DMS 273 (cell line): ENCODE results near the gene TRIM29.

Experiments used
- DNase-seq: peaks from one replicate; lab custom pipeline; 2025; ENCODE audit not compliant: unreplicated experiment; lab: John Stamatoyannopoulos, UW

The TRIM29 gene

DNA sequence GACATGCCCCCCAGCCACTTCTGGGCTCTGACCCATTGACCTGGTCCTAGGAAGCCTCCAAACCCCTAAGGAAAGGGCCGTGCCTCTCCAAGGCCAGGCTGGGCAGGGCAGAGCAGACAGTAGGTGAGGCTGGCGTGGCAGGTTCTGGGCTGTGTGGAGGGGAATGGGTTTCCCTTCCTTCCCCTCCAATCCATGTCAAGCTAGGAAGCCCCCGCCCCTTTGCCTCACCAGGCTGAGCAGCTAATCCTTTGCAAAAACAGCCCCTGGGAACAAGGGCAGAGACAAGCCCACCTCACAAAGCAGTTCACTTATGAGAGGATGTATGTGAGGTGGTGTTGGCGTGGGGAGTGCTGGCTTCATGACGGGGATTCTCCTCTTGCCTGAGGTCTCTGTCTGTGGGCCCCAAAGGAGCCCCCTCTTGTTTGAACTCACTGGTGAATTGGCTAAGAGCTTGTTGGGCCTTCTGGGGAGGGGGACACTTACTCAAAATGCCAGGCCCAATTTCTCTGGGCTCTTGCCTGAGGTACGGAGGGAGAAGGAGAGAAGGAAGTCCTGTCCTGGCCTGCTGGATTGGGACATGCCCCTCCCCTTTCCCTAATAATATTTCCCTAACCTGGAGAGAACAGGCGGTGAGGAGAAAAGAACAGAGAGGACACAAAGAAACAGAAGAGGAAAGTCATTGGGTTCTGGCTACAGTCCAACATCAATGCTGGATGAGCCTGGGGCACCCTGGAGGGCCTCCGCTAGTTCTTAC lies 1.6 kb upstream of the TRIM29 start:
- no peak for DNase-seq

- no peak for DNase-seq
These were observed 714 bp downstream of the TRIM29 start for GRCh38 chr11:120137187-120137610.

DNA sequence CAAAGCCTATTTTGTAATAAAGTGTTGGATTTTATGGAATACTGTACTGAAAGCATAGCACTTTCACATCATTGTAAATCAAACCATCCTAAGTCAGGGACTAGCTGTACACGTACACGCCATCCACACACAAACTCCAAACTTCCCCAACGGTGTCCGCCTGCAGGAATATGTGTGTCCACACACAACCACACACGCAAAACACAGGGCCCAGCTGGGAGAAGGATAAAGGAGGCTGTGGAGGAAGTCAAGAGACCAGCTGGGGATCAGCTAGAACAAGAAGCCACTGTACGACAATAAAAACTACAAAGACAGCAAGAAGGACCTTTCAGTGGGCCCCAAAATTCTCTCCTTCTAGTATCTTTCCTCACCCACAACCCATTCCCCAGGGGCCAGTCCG lies 1.6 kb downstream of the TRIM29 start:
- no peak for DNase-seq

GRCh38 chr11:120135838-120136237 lies 2.1 kb downstream of the TRIM29 start:
- DNase-seq = no peak

- no peak for DNase-seq
These were observed 3.0 kb downstream of the TRIM29 start for GRCh38 chr11:120134931-120135228.

- no peak for DNase-seq
These were observed 3.6 kb downstream of the TRIM29 start for GRCh38 chr11:120134106-120134930.

GRCh38 chr11:120133216-120134105 lies 4.5 kb downstream of the TRIM29 start:
- DNase-seq = no peak

DNA sequence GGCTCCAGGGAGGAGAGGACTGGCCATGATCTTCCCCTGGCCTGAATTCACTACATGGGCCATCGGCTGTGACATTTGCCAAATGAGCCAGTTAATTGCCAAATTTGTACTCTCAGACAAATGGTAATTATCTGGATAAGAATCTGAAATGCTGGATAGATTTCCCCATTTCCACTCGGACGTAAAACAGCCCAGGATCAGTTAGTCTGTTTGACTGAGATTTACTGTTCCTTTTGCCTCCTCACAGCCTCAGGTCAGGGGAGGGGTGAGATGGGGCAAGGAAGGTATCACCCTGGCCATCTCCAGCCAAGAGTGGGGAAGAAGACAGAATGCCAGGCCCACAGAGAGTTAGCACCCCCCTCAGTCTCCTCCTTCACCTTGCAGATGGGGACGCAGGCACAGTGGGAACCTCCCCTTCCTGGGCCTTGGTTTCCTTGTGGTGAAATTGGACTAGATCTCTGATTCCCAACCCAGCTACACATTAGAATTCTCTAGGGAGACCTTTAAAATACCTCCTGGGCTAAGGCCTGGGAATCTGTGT lies 5.2 kb downstream of the TRIM29 start:
- DNase-seq = no peak

DNA sequence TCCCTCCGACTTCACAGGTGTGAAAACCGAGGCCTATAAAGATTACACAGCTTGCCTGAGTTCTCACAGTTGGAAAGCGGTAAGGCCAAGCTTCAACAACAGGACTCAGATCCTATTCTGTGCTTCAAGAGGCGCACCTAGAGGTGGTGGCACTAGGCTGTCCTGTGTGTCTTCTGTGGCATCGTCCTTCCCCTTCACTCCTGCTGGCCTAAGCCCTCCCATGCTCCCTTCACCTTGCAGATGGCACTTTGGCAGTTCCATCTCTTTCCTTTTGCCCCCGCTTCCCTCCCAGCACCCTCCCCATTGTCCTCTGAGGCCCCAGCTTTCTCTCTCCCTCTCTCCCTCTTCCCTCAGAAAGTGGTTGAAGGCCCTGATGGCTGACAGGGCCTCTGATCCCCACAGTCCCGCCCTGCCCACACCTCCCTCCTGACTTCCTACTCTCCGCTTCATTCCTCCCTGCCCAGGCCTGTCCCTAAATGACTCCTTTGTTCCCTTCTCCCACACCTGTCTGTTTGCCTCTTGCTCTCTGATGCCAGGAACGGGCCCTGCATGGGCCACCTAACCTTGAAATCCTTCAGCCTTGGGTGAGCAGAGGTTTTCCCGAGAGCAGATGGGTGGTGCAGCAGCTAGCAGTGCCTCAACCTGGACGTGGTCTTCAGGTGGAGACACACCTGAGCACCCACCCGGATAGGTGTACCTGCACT lies 5.8 kb downstream of the TRIM29 start:
- DNase-seq = no peak

GRCh38 chr11:120130991-120131760 lies 6.7 kb downstream of the TRIM29 start:
- no peak for DNase-seq

DNA sequence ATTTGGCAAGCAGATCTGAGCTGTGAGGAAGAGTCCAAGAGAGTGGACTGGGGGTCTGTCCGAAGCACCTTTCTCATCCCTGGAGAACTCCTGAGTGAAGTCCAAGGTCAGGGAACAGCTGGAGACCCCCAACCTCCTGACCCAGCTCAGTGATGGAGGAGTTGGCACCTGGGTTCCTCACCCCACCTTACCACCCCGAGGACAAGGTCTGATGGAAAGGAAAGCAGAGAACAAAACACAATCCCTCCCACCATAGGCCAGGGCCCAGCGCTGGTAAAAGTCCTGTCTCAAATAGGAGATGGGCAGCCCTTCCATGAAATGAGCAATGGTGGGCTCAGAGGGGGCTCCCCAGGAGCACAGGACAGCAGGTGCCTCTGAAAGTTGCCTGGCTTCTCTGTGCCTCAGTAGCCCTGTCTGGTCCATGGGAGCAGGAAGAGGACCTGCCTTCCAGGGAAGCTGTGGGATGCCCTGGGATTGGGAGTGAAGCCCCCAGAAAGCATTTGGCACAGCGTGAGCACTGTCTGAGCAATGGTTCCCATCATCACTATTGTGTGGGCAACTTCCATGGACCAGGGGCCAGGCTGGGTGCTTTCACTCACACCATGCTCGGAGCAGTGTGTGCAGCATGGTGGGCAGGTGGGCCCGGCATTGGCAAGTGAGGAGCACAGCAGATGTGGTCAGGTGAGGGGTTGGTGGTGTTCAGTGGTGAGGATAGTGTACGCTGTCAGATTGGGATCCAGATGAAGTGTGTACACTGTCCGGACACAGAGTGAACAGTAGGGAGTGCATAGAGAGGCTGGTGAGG lies 7.5 kb downstream of the TRIM29 start:
- no peak for DNase-seq

DNA sequence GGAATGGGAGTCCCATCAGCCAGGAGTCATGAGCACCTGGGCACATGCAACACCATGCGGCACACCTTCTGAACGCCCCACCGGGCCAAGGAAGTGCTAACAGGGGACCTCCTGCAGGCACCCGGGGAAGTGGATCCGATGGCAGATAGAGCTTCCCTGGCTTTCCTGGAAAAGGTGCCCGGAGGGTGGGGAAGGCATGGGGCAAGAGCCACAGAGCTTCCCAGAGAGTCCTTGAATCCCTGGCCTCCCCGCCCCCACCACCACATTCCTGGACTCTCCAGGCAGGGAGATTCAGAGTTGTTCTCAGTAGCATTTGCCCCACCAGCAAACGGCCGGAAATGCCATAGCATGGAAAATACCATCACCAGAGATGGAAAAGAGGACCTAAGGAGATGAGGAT lies 8.3 kb downstream of the TRIM29 start:
- no peak for DNase-seq

DNA sequence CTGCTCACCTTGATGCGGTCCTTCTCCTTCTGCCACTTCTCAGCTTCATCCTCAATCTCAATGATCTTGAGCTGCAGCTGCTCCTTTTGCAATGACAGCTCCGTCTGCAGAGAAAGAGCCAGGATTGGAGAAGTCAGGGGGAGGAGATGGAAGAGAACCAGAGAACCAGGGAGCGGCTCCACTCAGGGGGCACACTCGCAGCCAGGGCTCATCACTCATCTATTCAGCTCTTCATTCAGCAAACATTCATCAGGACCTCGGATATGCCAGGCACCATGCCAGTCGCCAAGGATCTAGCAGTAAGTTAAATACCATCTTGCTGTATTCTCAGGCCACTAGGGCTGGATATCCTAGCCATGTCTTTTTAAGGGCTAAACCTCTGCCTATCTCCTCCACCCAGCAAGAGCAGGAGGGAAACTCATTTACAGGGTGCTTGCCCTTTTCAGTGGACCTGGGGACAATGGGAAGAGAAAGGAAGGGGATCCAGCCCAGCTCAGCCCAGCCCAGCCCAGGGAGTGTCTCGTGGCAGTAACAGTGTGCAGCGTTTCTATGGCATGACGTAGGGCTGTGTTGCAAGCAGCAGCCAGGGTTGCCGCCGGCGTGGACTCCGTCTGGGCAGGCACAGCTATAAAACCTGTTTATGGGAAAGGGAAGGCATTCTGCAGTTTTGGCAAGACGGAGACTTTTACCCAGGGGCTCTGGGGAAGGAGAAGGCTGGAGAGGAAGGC lies 9.4 kb downstream of the TRIM29 start:
- peak; percentile 12 for DNase-seq

GRCh38 chr11:120127236-120127635 lies 10.7 kb downstream of the TRIM29 start:
- DNase-seq = no peak

DNA sequence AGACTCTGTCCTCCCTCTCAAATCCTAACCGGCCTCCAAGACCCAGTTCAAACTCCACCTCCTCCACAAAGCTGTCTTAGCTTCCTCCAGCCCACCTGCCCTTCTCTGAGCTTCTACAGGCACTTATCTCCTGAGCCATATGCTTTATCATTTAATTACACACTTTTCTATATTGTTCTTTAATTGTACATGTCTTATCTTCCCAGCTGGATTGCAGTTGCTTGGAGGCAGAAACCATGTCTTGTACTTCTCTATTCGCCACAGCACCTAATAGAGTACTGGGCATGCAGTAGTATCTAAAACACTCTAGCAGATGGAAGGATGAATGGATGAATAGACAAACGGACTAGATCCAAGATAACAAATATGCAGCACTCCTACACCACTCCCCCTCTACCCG lies 11.3 kb downstream of the TRIM29 start:
- DNase-seq = no peak

DNA sequence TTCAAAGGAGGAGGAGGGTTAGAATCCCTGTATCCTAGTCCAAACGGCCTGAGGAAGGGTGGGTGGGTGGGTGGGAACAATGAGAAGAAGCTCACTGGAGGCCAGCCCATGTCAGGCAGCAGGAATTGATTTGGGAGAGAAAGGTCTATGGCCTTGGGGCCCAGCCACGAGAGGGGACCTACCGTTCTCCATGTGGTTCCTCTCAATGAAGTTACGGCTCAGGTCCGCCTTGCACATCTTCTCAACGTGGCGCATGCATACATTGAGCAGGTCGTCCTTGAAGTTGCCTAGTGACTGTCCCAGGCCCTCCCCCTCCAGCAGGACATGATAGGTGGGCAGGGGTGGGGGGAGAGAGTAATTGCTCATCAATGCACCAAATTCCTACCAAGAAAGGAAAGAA lies 12.4 kb downstream of the TRIM29 start:
- DNase-seq = no peak

DNA sequence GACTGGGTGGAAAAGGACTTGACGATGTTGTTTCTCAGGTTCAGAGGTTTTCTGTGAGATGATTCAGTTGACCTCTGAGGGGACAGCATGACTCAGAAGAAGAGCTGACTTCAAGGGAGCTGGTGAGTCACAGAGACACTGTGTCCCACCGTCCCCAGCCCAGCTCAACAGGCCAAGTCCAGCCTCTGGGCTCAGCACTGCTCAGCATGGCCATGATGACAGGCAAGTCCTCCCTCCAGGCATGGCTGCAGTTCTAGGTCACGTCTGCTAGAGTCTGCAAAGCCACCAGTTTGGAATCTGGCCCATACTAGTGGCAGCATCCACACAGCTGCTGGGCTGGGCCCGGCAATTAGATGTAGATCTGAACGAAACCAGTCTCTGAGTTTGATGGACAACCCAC lies 12.9 kb downstream of the TRIM29 start:
- no peak for DNase-seq

DNA sequence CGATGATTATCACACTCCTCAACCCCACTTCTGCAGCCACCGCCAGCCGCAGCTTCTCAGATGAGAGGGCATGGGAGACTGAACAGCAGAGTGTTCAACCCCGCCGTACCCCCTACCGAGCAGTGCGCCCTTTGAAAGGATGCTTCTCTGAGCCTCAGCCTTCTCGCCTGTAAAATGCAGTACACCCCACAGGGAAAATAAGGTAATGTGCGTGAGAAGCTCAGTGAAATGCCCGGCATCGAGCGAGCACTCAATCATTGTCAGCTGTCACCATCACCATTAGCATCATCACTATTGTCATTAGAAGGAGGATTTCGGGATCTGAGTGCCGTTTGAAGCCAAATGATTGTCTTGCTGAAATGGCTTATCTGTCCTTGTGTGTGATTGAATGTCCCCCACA lies 13.6 kb downstream of the TRIM29 start:
- DNase-seq = no peak

- no peak for DNase-seq
These were observed 14.0 kb downstream of the TRIM29 start for GRCh38 chr11:120123946-120124345.
